GM11168 (cell line): ENCODE results near the gene SMTNL1.

ENCODE experiments used
- in situ Hi-C: fragments of 300-500 bp; cut with MboI; formaldehyde crosslinking; loops from one replicate; pipeline ENCODE4 v1.12.0; 2022; ENCODE audit warnings: low sequenced_read_pairs; ENCODE audit not compliant: unreplicated experiment

Gene SMTNL1

DNA sequence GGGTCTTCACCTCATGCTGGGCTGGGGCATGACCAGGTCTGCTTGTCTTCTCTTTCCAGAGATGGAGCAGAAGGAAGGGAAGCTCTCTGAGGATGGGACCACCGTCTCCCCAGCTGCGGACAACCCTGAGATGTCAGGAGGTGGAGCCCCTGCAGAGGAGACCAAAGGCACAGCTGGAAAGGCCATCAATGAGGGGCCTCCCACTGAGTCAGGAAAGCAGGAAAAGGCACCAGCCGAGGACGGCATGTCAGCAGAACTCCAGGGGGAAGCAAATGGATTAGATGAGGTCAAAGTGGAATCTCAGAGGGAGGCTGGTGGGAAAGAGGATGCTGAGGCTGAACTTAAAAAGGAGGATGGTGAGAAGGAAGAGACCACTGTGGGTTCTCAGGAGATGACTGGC, 5.2 kb downstream of the SMTNL1 start:
- in situ Hi-C loops, result no loop called here

DNA sequence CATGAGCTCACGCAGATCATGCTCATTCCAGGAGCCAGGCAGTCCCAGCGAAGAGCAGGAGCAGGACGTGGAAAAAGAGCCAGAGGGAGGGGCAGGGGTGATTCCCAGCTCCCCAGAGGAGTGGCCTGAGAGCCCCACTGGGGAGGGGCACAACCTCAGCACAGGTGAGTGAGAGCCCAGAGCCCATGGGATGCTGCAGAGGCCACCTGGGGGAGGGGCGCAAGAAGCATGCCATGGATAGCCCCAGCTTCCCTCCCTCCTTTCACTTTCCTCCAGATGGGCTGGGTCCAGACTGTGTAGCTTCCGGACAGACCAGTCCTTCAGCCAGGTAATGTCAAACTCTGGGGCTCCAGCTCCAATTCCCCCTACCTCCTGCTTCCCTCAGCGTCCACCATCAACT, 6.2 kb downstream of the SMTNL1 start:
- in situ Hi-C loops, result no loop called here

DNA sequence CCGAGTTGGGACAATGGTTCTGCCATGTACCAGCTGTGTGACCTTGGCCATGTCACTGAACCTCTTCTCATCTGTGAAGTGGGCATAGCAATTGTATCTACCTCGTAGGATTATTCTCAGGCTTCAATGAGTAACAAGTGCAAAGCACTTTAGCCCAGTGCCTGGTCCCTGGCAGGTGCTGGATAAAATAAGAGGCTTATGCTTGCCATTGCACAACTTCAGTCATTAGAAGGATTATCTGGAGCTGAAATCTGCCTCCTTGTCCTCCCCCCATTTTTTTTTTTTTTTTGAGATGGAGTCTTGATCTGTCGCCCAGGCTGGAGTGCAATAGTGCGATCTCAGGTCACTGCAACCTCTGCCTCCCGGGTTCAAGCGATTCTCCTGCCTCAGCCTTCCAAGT, 7.2 kb downstream of the SMTNL1 start:
- in situ Hi-C loops, result no loop called here

DNA sequence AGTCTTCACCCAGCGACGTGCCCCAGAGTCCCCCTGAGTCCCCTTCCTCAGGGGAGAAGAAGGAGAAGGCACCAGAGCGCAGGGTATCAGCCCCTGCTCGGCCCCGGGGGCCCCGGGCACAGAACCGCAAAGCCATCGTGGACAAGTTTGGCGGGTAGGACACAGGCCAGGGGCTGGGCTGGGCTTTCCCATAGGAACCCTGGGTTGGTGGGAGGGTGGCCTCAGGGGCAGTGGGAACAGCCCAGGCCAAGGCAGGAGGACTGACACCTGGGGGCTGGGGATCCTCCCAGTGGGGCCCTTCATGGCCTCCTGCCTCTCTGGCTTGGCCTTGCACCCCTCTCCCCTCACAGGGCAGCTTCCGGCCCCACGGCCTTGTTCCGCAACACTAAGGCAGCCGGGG, 8.5 kb downstream of the SMTNL1 start:
- in situ Hi-C loops, result no loop called here

DNA sequence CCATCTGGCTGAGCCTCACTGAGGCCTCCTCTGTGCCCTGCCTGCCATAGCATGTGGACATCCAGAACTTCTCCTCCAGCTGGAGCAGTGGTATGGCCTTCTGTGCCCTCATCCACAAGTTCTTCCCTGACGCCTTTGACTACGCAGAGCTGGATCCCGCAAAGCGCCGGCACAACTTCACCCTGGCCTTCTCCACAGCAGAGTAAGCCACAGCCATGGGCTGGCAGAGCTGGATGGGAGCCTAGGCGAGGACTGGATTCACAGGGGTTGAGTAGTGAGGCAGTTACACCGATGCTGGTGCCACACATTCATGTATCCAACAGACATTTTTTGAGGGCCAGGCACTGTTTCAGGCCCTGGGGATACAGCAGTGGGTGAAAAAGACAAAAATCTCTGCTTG, 9.1 kb downstream of the SMTNL1 start:
- in situ Hi-C loops, result no loop called here

DNA sequence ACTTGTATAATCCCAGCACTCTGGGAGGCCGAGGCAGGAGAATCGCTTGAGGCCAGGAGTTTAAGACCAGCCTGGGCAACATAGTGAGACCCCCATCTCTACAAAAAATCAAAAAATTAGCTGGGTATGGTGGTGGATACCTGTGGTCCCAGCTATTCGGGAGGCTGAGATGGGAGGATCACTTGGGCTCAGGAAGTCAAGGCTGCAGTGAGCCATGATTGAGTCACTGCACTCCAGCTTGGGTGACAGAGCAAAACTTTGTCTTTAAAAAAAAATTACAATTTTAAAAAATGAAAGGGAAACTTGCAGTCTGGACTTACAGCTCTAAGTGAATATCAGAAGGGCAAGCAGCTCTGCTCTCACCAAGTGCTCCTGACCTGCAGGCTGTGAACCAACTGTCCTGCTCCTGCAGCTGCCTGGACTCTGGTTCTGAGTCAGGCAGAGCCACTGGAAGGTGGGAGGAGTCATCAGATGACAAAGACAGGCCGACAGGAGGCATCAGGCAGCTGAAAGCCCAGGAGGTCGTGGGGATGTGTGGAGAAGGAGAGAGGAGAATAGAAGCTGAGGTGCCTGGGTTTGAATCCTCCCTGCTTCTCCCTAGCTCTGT, 9.6 kb downstream of the SMTNL1 start:
- in situ Hi-C loops, result no loop called here

DNA sequence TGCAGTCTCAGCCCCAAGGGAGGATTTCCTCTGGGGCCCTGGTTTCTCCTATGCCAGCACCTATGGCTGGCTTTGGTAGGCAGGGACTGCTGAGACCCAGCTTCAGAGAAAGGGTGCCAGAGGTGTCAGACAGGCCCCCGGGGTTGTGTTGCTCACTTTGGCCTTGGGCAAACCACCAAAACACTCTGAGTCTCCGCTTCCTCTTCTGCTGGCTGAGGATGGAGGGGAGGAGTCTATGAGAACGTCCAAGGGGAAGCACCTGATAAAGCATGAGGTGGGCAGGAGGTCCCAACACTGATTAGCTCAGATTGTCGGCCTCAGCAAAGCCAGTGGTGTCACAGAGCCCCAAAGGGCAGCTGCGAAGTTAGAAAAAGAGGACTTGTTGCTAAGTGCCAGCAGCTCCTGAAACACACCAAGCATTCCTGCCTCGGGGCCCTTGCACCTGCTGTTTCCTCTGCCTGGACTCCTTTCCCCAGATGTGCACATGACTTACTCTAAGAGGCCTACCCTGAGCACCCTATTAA, 10.5 kb downstream of the SMTNL1 start:
- in situ Hi-C loops, result no loop called here

DNA sequence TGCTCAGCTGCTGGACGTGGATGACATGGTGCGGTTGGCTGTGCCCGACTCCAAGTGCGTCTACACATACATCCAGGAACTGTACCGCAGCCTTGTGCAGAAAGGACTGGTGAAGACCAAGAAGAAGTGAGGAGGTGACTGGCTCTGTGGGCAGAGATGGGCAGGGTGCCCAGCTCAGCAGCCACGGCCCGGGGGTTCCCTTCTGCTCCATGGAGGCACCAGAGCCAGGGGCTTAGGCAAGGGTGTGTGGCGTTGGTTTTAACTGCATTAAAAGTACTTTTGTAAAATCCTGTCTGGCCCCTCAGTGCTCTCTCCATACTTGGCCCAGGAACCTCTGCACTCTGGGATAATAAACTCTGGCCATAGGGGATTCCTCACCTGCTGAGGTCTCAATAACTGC, 12.6 kb downstream of the SMTNL1 start:
- in situ Hi-C loops, result no loop called here

DNA sequence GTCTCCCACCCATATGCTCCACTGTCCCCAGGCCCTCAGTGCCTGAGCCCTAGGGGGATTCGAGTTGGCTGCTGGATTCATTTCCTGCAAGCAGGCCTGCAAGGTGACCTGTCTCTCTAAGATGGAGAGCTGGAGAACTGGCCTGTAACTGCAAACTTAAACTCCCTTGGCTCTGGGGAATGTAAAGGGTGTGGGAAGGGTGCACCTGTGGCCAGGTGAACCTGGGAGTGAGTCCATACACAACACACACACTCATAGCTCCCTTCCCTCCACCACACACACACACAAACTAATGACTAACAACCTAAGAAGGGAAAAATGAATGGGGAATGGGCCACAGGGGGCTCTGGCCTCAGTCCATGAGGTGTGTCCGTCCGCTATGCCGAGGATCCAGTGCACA, 14.5 kb downstream of the SMTNL1 start:
- in situ Hi-C loops, result no loop called here

DNA sequence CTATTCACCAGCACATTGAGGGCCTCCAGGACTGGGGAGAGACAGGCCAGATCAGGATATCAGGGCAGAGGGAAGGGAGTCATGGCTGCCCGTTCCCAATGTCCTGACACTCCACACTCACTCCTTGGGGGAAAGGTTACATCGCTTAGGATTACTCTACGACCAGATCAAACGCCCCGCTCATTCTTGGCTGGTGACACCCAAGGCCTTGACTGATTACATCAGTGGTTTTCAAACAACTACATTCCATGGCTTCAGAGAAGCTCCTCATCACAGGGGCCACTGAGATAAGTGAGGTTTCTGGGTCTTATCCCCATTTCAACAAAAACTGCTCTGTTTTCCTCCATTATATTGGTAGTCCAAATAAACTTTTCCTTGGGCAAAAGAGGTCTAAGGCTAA, 15.1 kb downstream of the SMTNL1 start:
- in situ Hi-C loops, result no loop called here

DNA sequence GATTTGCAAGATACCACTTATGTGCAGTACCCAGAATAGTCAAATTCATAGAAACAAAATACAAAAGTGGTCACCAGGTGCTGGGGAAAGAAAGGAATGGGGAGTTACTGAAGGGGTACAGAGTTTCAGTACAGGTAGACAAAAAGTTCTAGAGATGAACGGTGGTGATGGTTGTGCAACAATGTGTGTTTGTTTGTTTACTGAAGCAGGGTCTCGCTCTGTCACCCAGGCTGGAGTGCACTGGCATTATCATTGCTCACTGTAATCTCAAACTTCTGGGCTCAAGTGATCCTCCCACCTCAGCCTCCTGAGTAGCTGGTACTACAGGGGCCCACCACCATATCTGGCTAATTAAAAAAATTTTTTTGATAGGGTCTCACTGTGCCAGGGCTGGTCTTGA, 18.0 kb downstream of the SMTNL1 start:
- in situ Hi-C loops, result no loop called here

DNA sequence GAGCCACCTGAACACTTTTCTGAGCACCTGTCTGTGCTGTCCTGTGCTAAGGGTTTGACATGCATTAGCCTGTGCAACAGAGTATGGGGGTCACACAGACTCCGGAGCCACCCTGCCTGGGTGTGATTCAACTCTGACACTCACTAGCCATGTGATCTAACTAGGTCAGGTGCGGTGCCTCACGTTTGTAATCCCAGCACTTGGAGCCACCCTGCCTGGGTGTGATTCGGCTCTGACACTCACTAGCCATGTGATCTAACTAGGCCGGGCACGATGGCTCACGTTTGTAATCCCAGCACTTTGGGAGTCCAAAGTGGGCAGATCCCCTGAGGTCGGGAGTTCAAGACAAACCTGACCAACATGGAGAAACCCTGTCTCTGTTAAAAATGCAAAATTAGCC, 18.6 kb downstream of the SMTNL1 start:
- in situ Hi-C loops, result no loop called here

DNA sequence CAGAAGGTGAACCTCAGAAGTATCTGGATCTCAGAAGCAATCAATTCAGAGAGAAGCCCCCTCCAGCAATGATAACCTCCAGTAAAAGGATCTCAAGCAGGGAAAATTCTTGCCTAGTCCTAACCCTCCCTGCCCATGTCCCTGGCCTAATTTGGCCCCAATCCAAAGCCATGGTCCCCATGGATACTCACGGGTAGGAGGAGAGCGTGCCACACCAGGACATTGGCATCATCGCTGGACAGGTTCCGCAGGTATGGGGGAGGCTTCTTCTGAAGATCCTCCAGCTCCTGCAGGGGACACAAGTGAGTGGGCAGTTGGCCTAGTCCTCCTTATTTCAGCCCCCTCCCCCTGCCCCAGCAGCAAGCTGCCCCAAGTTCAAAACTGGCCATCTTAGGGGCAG, 22.8 kb downstream of the SMTNL1 start:
- in situ Hi-C loops, result no loop called here

DNA sequence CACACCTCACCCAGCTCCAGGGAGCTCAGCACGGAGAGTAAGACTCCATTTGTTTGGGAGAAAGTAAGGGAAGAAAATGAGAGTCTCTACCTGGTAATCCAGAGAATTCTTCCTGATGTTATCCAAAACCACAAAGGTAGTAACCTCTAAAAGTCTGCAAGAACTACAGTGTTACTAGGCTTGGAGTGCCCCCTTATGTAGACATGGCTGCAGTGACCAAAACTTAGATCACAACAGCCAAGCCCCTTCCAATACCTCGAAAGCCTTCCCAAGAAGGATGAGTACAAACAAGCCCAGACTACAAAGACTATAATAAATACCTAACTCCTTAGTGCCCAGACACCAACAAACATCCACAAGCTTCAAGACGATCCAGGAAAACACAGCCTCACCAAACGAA, 25.2 kb downstream of the SMTNL1 start:
- in situ Hi-C loops, result no loop called here

DNA sequence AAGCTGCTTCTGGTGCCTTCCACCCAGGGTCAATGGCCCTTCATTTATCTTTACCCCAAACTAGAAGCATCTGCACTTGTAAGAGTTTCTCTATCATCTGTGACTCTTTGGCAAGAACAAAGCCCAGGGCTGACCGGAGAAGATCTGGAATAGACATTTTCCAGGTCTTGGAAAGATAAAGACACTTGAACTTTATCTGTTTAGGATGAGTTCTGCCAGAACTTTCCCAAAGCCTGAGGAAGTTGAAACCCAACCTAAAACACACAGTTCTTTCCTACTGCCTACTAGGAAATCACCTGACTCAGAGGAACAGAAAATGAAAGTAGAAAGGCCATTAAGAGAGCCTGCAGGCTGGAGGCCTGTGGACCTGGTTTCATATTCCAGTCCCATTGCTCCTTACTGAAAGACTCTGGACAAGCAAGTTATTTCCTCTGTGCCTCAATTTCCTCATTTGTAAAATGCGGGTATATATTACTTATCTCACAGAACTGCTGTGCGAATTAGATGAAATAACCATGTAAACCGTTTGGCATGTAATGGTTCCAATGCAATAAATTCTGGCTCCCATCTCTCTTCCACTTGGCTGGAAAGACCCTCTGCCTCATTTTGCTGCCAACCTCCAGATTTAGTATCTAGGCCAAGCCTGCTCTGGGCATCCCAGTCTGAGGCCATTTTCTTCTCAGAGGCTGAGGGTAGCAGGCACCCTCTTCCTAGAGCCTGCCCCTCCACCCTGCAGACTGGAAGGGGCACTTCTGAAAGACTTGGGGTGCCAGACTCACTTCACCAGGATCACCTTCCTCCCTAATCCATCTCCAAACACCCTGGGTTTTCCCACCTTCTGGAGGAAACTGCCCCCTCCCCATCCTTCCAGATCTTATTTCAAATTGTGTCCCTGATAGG, 28.9 kb downstream of the SMTNL1 start:
- in situ Hi-C loops, result no loop called here

DNA sequence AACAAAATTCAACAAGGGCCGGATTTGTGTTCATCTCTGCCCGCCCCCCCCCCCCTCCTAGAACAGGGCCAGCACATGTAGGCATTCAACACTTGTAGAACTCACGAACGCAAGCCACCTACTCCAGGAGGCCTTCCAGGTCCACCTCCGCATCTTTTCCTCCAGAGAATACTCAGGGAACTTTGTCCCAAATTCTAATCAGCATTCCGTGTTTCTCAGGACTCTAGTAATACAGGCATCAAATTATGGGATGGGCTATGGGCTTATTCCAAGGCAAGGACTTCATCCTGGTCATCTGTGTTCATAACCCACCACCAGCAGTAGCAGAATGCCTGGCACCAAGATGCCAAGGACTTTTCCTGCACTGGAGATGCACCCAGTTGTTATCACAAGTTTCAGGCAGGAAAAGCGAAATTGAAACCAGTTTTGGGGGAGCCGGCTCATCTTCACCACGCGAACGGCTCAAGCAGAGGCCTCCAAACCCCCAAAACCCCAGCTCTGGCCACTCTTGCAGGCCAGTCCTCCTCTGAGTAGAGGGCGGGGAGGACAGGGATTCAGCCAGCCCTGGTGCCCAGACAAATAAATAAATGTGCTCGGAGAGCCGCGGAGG, 29.6 kb downstream of the SMTNL1 start:
- in situ Hi-C loops, result no loop called here

DNA sequence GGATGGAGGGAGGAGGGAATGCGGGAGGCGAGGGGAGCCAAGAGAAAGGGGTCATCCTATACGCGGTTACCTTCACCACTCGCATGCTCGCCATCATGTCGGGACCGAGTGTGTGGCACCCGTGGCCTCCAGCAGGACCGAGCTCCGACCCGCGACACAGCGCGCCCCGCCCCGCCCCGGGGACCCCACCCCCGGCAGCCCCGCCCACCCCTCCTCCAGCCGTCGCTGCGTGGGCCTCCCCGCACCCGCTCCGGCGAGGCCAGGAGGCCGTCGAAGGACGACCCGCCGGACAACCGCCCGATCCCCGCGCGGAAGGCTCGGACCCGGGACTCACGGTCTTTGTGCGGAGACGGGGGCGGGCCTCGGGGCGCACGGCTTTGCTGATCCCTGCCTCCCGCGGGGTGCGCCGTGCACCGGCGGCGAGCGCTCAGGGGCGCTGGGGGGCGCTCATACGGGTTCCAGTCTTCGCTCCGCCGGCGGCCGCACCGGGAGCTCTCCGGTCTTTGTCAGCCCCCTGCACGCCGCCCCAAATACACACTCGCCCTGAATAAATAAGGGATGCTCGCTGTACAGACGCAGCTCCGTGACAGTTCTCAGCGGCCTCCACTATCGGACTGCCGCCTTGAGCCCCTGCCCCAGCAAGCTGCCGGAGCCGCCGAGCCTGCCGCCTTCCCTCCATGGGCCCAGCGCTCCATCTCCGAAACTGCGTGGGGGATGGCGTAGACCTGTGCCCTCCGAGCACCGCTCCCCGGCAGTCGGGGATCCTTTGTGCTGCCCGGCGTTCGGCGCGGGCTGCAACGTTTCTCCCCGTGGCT, 30.3 kb downstream of the SMTNL1 start, which contains the start of gene UBE2L6:
Gene UBE2L6, minus strand, starts transcription at position 158 of the 815 bp plus-strand sequence. Its CDS starts 61 bp downstream, at position 97.
- in situ Hi-C loops, result no loop called here

DNA sequence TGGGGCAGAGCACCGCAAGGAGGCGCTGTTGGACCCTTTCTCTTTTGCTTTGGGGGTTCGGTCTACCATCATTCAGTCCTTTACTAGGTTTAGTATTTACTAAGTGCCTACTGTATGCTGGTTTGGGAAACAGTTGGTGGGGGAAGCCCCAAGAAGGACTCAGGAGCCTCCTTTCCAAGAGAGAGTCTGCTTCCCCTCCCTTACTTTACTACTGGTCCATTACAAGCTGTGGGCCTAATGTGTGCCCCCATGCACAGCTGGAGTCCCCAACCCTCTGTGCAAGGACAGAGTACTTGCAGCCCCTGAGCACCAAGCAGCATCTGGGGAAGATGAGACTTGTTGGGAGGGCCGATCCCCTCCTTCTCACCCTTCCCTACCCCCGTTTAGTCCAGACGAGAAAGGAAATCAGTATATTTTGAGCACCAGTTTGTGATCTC, 31.0 kb downstream of the SMTNL1 start:
- in situ Hi-C loops, result no loop called here

DNA sequence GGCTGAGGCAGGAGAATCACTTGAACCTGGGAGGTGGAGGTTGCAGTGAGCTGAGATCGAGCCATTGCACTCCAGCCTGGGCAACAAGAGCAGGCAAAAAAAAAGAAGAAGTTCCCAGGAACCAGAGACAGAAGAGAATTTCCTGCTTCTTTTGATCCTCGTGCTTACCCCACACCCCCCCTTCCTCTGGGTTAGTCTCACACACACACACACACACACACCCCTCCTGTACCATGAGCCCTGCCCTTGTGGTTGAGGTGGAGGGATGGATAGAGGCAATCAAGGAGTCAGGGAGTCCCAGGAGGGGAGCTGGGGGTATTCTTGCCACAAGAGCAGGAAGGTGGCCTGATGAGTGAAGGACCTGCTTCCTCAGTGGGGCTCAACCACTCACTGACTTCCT, 34.2 kb downstream of the SMTNL1 start:
- in situ Hi-C loops, result no loop called here

DNA sequence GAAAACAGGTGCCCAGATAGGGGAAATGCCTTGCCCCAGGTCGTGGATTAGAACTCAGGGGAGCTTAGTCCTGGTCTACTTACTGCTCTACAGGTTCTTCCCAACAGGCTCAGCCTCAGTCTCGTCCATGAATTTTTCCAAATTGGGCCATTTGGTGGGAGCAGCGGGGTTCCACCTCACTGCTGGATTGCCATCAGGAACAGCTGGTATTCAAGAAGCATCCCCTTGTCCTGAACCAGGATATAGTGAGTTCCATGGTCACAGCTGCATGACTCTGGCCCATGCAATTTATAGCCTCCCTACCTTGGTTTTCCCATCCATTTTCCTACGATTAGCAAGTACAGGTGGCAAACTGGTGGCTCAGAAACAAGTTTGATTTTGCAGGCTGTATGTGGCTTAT, 36.7 kb downstream of the SMTNL1 start:
- in situ Hi-C loops, result no loop called here
